ENCODE results near the gene PDHA1. TPM values are rescaled to one million over a fixed set of nuclear protein-coding genes. Genes with fewer than 3 reads are reported as not detected.

Gene PDHA1
- total RNA-seq, result 25.3 and 45.5 TPM in 2 replicates

GRCh38 chrX:19343535-19344408 lies at the start of gene PDHA1:
PDHA1 (plus strand) TSS chrX:19343927; CDS start chrX:19344038, 111 bp downstream.

Other genes with a start within 250 kb of the PDHA1 start
- gene ADGRG2, start 221.5 kb upstream of the PDHA1 start, total RNA-seq, result 0.82 and 1.0 TPM in 2 replicates
- gene MAP3K15, start 171.6 kb downstream of the PDHA1 start, total RNA-seq, result not detected in 2 replicates

Data from pericardium fibroblast (primary cell).